ENCODE measurements around the gene ZBTB2.
A peak's percentile ranks its signal among the peaks of the same experiment; 100 is the strongest.
"Not testable (repeated sequence)": the region's sequence is repeated elsewhere in the genome, so short reads cannot be mapped to it uniquely, and the experiment has no call there.

Gene ZBTB2

GRCh38 chr6:151335930-151336329 lies 55.4 kb downstream of the ZBTB2 start:
- DNase-seq: no peak

- DNase-seq: no peak
These were observed 61.1 kb downstream of the ZBTB2 start for GRCh38 chr6:151330130-151330696.

- no peak for DNase-seq
These were observed 64.3 kb downstream of the ZBTB2 start for GRCh38 chr6:151327101-151327500.

GRCh38 chr6:151326116-151326825 lies 65.1 kb downstream of the ZBTB2 start:
- DNase-seq: no peak

GRCh38 chr6:151325075-151326050 lies 66.0 kb downstream of the ZBTB2 start:
- peak in 27 of 51 donors; percentile 7 to 64 (median 21) for DNase-seq

- no peak for DNase-seq
These were observed 66.9 kb downstream of the ZBTB2 start for GRCh38 chr6:151324488-151324825.

- peak; percentile 5 to 86 (median 60) for DNase-seq
These were observed 67.4 kb downstream of the ZBTB2 start for GRCh38 chr6:151323791-151324487.

GRCh38 chr6:151322570-151322969 lies 68.8 kb downstream of the ZBTB2 start:
- no peak for DNase-seq

GRCh38 chr6:151321438-151321837 lies 69.9 kb downstream of the ZBTB2 start:
- DNase-seq: no peak

GRCh38 chr6:151320140-151320539 lies 71.2 kb downstream of the ZBTB2 start:
- no peak for DNase-seq

GRCh38 chr6:151317995-151318365 lies 73.4 kb downstream of the ZBTB2 start:
- DNase-seq: no peak

- no peak for DNase-seq
These were observed 74.0 kb downstream of the ZBTB2 start for GRCh38 chr6:151317103-151317994.

GRCh38 chr6:151315661-151316060 lies 75.7 kb downstream of the ZBTB2 start:
- not testable (repeated sequence) for DNase-seq
